Ovary (tissue), 3 donors: Measurements from ENCODE around the gene CHM.

Source experiments
- POLR2A ChIP-seq: fragments of 450-650 bp; IDR thresholded peaks from one replicate; pipeline ENCODE4 v1.6.1; 2017; ENCODE audit warnings: antibody characterized with exemption, mild to moderate bottlenecking, moderate library complexity
- TF ChIP-seq, protein P1 (sequence below), 3 donors: fragments of 450-650 bp in 2 of 3; fragments of 200-600 bp in 1 of 3; IDR thresholded peaks; one replicate each; pipeline versions ENCODE4 v1.5.1 to v1.8.0; 2016 to 2022; ENCODE audit warnings: antibody characterized with exemption in 3 of 3, mild to moderate bottlenecking in 1 of 3
- donor health status: DM: no; HTN: no; CAD: no.

DNA sequence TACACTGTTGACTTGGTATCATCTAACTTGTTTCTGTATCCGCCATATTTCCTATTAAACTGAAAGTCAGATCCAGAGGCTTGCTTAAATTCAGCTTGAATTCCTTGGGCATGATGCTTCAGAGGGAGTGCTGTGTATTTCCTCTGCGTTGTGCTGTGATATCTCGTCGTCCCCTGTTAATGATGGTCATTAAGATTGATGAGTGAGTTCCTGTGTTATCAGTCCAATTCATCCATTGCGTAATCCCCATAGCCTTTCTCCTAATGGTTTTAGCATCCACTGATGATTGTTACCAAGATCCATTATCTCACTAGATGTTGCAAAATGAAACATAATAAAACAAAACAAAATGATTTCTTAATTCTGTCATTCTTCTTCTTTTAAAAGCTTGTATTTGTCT is 31.3 kb upstream of the CHM start:
- TF ChIP-seq POLR2A, result no peak
- TF ChIP-seq, protein P1, sequence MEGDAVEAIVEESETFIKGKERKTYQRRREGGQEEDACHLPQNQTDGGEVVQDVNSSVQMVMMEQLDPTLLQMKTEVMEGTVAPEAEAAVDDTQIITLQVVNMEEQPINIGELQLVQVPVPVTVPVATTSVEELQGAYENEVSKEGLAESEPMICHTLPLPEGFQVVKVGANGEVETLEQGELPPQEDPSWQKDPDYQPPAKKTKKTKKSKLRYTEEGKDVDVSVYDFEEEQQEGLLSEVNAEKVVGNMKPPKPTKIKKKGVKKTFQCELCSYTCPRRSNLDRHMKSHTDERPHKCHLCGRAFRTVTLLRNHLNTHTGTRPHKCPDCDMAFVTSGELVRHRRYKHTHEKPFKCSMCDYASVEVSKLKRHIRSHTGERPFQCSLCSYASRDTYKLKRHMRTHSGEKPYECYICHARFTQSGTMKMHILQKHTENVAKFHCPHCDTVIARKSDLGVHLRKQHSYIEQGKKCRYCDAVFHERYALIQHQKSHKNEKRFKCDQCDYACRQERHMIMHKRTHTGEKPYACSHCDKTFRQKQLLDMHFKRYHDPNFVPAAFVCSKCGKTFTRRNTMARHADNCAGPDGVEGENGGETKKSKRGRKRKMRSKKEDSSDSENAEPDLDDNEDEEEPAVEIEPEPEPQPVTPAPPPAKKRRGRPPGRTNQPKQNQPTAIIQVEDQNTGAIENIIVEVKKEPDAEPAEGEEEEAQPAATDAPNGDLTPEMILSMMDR (IDR thresholded peaks at IDR 0.05), result no peak
